Central memory CD8-positive, alpha-beta T cell (primary cell): ENCODE measurements around the gene ULK3.

Source experiments
- ATAC-seq: fragments of 150-1000 bp; cut with Tn5 transposase; replicated peaks from 2 replicates; pipeline ENCODE4 v1.10.0; 2022; ENCODE audit warnings: mild to moderate bottlenecking, moderate FRiP score, moderate number of reproducible peaks; ENCODE audit not compliant: poor library complexity, severe bottlenecking; ENCODE audit errors: extremely low read depth
- DNase-seq, 2 donors: peaks; one replicate each; pipeline ENCODE4 v3.0.0; 2021; ENCODE audit warnings: low spot score in 2 of 2
- H3K27ac Mint-ChIP-seq: one replicate; pipeline ENCODE4 v1.8.0; 2022; ENCODE audit warnings: low read depth, mild to moderate bottlenecking, moderate library complexity, mixed read lengths
- H3K27me3 Mint-ChIP-seq: one replicate; pipeline ENCODE4 v1.8.0; 2022; ENCODE audit warnings: mixed read lengths
- H3K36me3 Mint-ChIP-seq: one replicate; pipeline ENCODE4 v1.8.0; 2022; ENCODE audit warnings: mild to moderate bottlenecking, moderate library complexity, mixed read lengths; ENCODE audit not compliant: insufficient read depth
- H3K4me1 Mint-ChIP-seq: one replicate; pipeline ENCODE4 v1.8.0; 2022; ENCODE audit warnings: mixed read lengths
- H3K4me3 Mint-ChIP-seq: one replicate; pipeline ENCODE4 v1.8.0; 2022; ENCODE audit warnings: mild to moderate bottlenecking, moderate library complexity, mixed read lengths
- H3K9me3 Mint-ChIP-seq: one replicate; pipeline ENCODE4 v1.8.0; 2022; ENCODE audit warnings: mixed read lengths

ULK3 gene

DNA sequence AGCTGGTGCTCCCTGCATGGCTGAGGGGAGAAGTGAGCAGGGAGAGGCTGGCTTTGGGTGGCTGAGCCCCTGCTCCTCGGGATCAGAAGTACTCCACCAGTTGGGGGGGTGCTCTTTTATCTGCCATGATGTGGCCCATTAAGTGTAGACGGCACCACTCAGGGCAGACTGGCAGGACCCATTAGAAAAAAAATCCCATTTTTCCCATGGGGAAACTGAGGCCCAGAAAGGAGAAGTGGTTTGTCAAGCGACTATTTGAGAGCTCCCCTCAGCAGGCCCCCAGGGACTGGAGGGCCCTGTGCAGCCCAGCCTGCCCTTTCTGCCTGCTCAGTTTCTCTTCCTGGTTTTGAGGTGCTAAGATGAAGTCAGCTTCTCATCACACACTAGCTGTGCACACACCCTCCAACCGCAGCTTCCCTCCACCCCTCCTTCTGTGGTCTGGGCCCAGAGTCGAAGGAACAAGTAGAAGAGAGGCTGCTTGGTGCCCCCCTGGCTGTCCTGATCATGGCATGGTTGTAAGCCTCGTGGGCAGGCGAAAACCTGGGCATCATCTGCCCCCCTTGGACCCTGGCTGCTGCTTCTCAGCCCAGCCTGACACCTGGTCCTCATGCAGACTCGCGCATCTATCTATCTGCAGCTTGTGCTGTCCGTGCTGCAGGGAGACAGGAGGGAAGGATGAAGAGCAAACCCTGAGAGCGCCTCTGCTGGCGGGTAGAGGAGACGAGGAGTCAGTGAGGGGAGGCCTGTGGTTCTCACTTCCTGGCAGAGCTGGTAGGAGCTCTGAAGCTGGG is 55.5 kb downstream of the ULK3 start:
- Mint-ChIP-seq H3K27me3 (no peaks in the 10 kb centered on the region), H3K4me1 (peaks cover 88% of the 10 kb centered on the region), H3K4me3 (peak overlapping the region; percentile 79), H3K27ac (peak overlapping the region; percentile 93), H3K36me3 (peaks cover 53% of the 10 kb centered on the region), H3K9me3 (no peaks in the 10 kb centered on the region)
- DNase-seq: peak; percentile 78 to 91
- ATAC-seq: peak; percentile 79

DNA sequence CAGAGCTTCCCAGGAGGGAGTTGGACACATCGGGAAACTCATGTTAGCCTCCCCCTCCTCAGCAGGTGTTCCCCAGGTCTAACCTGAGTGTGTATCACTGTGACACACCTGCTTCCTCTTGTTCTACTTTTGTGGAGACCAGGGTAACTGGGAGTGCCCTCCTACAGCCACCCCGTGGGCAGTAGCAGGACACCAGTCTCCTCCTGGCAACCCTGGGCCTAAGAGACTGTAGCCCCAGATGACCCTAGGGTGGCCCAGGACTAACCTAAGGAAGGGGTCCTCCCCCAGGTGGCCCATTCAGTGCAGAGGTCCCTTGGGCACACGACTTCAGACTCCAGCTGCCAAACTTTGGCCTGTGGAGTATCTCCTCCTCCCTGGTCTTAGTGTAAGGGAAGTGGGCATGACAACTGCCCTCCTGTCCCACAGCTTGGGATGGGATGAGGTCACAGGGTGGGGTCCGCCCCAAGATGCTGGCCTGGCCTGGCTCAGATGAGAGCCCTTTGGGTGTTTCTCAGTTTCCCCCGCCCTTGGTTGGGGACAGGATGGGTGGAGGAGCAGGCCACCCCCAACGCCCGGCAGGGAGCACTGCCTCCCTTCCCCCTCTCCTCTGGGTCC is 56.3 kb downstream of the ULK3 start:
- DNase-seq: no peak
- Mint-ChIP-seq H3K27ac (peak overlapping the region; percentile 93), H3K27me3 (no peaks in the 10 kb centered on the region), H3K4me3 (peak overlapping the region; percentile 79), H3K9me3 (no peaks in the 10 kb centered on the region), H3K4me1 (peaks cover 81% of the 10 kb centered on the region), H3K36me3 (peaks cover 51% of the 10 kb centered on the region)
- ATAC-seq: no peak
